B cell (primary cell): ENCODE data around the gene TBL1XR1. TPM values are rescaled to one million over a fixed set of nuclear protein-coding genes. Genes with fewer than 3 reads are reported as not detected.

Experiments
- ATAC-seq: fragments of 200-7000 bp; cut with Tn5 transposase; one replicate; pipeline ENCODE4 v1.10.0; 2021; ENCODE audit warnings: low read depth, mild to moderate bottlenecking, moderate number of reproducible peaks, moderate library complexity
- CTCF ChIA-PET: fragments of 350-600 bp; sonication (Branson Sonifier 250); formaldehyde crosslinking; loops from one replicate; lab custom pipeline; 2021; ENCODE audit warnings: antibody characterized with exemption, inconsistent platforms; lab: Charles Lee
- POLR2A ChIA-PET: fragments of 350-600 bp; sonication (Branson Sonifier 250); formaldehyde crosslinking; loops from one replicate; lab custom pipeline; 2021; ENCODE audit warnings: antibody characterized with exemption; lab: Charles Lee
- DNase-seq: peaks from one replicate; pipeline ENCODE4 v3.0.0; 2013
- H2AFZ ChIP-seq: 2 replicates; pipeline ENCODE4 v1.6.1; 2012; ENCODE audit warnings: mild to moderate bottlenecking, low read depth, low read length; ENCODE audit not compliant: insufficient read depth, poor library complexity, severe bottlenecking
- H3K27ac ChIP-seq, 2 donors: 1 replicate in 1 of 2; 2 replicates in 1 of 2; pipeline ENCODE4 v1.5.1; 2012 to 2013; ENCODE audit warnings: low read length in 2 of 2, mild to moderate bottlenecking in 2 of 2, moderate library complexity in 1 of 2
- H3K27me3 ChIP-seq, 4 experiments: fragments of 200-600 bp in 1 of 4; sonication (generic) in 1 of 4; replicated peaks in 1 of 4; 1 replicate in 2 of 4; 2 replicates in 2 of 4; pipeline versions ENCODE4 v1.6.1 to v1.7.0; 2013 to 2016; ENCODE audit warnings: low read length in 3 of 4, mild to moderate bottlenecking in 2 of 4, mixed read lengths in 1 of 4, moderate library complexity in 1 of 4; ENCODE audit not compliant: insufficient read depth in 4 of 4, control insufficient read depth in 3 of 4; ENCODE audit errors: control extremely low read depth in 1 of 4
- H3K36me3 ChIP-seq, 2 experiments: replicated peaks in 1 of 2; 1 replicate in 1 of 2; 2 replicates in 1 of 2; pipeline versions ENCODE4 v1.6.1 to v1.7.1; 2013; ENCODE audit warnings: low read length in 1 of 2; ENCODE audit not compliant: insufficient read depth in 2 of 2, control insufficient read depth in 1 of 2; ENCODE audit errors: control extremely low read depth in 1 of 2, extremely low read depth in 1 of 2
- H3K4me1 ChIP-seq, 2 donors: fragments of 200-600 bp in 1 of 2; sonication (generic) in 1 of 2; 1 replicate in 1 of 2; 2 replicates in 1 of 2; pipeline versions ENCODE4 v1.5.1 to v1.6.1; 2013 to 2017; ENCODE audit warnings: low read length in 2 of 2; ENCODE audit not compliant: control insufficient read depth in 2 of 2, insufficient read depth in 2 of 2
- H3K4me2 ChIP-seq: replicated peaks from 2 replicates; pipeline ENCODE3; 2012; ENCODE audit warnings: mild to moderate bottlenecking, low read depth, low read length; ENCODE audit not compliant: poor library complexity, severe bottlenecking
- H3K4me3 ChIP-seq, 5 experiments: fragments of 200-600 bp in 1 of 5; sonication (generic) in 1 of 5; 1 replicate in 3 of 5; 2 replicates in 2 of 5; pipeline versions ENCODE4 v1.5.1 to v1.7.0; 2011 to 2016; ENCODE audit warnings: low read length in 4 of 5, mild to moderate bottlenecking in 4 of 5, low read depth in 2 of 5, control low read depth in 1 of 5, moderate library complexity in 1 of 5; ENCODE audit not compliant: insufficient read depth in 1 of 5; ENCODE audit errors: control extremely low read depth in 1 of 5, extremely low read depth in 1 of 5
- H3K79me2 ChIP-seq: fragments of 200-600 bp; sonication (generic); one replicate; pipeline ENCODE4 v1.6.0; 2016; ENCODE audit warnings: low read length; ENCODE audit not compliant: control insufficient read depth, insufficient read depth
- H3K9ac ChIP-seq: fragments of 200-600 bp; sonication (generic); 2 replicates; pipeline ENCODE4 v1.6.1; 2017; ENCODE audit warnings: mild to moderate bottlenecking, low read length, moderate library complexity
- H3K9me3 ChIP-seq, 3 donors: one replicate each; pipeline versions ENCODE4 v1.6.1 to v1.7.1; 2013; ENCODE audit warnings: low read length in 2 of 3; ENCODE audit not compliant: control insufficient read depth in 2 of 3, insufficient read depth in 1 of 3; ENCODE audit errors: control extremely low read depth in 1 of 3
- H4K20me1 ChIP-seq: 2 replicates; pipeline ENCODE4 v1.6.0; 2012; ENCODE audit warnings: mild to moderate bottlenecking, low read length; ENCODE audit not compliant: insufficient read depth, control insufficient read depth, poor library complexity, severe bottlenecking
- H3K27ac Mint-ChIP-seq: one replicate; pipeline ENCODE4 v1.8.0; 2021; ENCODE audit warnings: mixed read lengths
- H3K27me3 Mint-ChIP-seq: one replicate; pipeline ENCODE4 v1.8.0; 2021; ENCODE audit warnings: mixed read lengths
- H3K4me1 Mint-ChIP-seq: one replicate; pipeline ENCODE4 v1.8.0; 2021; ENCODE audit warnings: mixed read lengths
- H3K4me3 Mint-ChIP-seq: one replicate; pipeline ENCODE4 v1.8.0; 2021; ENCODE audit warnings: mixed read lengths
- H3K9me3 Mint-ChIP-seq: one replicate; pipeline ENCODE4 v1.8.0; 2022; ENCODE audit warnings: mixed read lengths; ENCODE audit not compliant: insufficient read depth
- CTCF ChIP-seq: fragments of 200-600 bp; IDR thresholded peaks from one replicate; pipeline ENCODE4 v1.8.0; 2022; ENCODE audit warnings: antibody characterized with exemption, mild to moderate bottlenecking
- EZH2 ChIP-seq: IDR thresholded peaks from 2 replicates; pipeline ENCODE4 v1.6.1; 2012; ENCODE audit warnings: borderline replicate concordance, low read depth, mild to moderate bottlenecking, moderate library complexity, low read length; ENCODE audit not compliant: insufficient read depth, poor library complexity, severe bottlenecking
- WGBS: methylation state at CpG from one replicate; pipeline ENCODE4 v1.1.5; 2013; ENCODE audit warnings: missing lambda C conversion rate; ENCODE audit not compliant: insufficient coverage; 5-methylcytosine and 5-hydroxymethylcytosine counted together
- intact Hi-C: fragments of 100-400 bp; cut with micrococcal nuclease; formaldehyde crosslinking; loops from one replicate; pipeline ENCODE4 v1.10.0; 2022
- polyA plus RNA-seq: library from polyadenylated mRNA; depleted of rRNA; stranded (reverse); fragments of >200 nt; gene quantifications from 2 replicates; pipeline ENCODE4 v1.2.3, GENCODE V29; 2012
- total RNA-seq, 2 donors: library from RNA; stranded (reverse); fragments of 120-200 nt in 1 of 2; gene quantifications; 1 replicate in 1 of 2; 2 replicates in 1 of 2; pipeline versions ENCODE4 v1.2.3 to v1.2.4, GENCODE V29; 2013 to 2022

Gene TBL1XR1
- total and polyA plus RNA-seq, 2 donors (not counting 1 experiment from before 2014, with no cell fraction given): 17.6 to 128 TPM

GRCh38 chr3:177147790-177148189, 49.5 kb downstream of the TBL1XR1 start:
- peak overlapping the region; percentile 76 for H3K27ac Mint-ChIP-seq
- Histone ChIP-seq H3K9me3 (peaks cover 0 to 9% (median 0%) of the 10 kb centered on the region in 3 donors), H3K4me3 (no peak overlapping the region), H3K27me3 (no peaks in the 10 kb centered on the region), H3K4me2 (no peak overlapping the region), H3K36me3 (no peaks in the 10 kb centered on the region), H4K20me1 (no peaks in the 10 kb centered on the region), H3K4me1 (peaks cover 70 to 75% of the 10 kb centered on the region in 2 donors), H3K79me2 (peaks cover 93% of the 10 kb centered on the region), H3K9ac (no peak overlapping the region), H2AFZ (no peak overlapping the region), H3K27ac (peak overlapping the region in 1 of 2 donors; percentile 85)
- no peaks in the 10 kb centered on the region for H3K27me3 Mint-ChIP-seq
- intact Hi-C loops: loop anchor here (2.0 to 5.0 kb wide), 3 partner anchors 17 to 213 kb away; no protein-coding TSS in a partner anchor
- no CpG with 5 or more reads among the region's 1 CpG for WGBS
- peaks cover 89% of the 10 kb centered on the region for H3K4me1 Mint-ChIP-seq
- H3K4me3 Mint-ChIP-seq: peak overlapping the region; percentile 3
- no peaks in the 10 kb centered on the region for H3K9me3 Mint-ChIP-seq
- DNase-seq: no peak
- CTCF ChIA-PET: no interaction called here
- TF ChIP-seq CTCF: no peak
- TF ChIP-seq EZH2: no peak
- no peak for ATAC-seq
- POLR2A ChIA-PET: no interaction called here

DNA sequence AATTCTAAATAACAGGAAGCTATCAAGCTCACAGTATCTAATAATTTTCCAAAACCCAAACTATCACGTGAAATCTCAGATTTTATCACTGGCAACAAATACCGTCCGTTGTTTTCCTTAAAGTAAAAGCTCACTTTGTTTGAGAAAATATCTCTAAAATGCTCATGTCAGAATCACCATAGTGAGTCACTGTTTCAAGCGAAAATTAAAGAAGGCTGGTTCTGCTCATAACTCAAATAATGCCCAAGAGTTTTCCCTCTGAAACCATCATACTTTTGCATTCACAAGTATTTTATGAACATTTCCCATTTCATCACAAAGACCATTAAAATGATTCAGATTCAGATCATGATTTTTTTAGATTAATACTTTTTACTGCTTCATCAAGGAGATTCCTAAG, 50.6 kb downstream of the TBL1XR1 start:
- H3K27ac ChIP-seq: peak overlapping the region; percentile 7 to 85
- peak overlapping the region; percentile 13 for H3K4me2 ChIP-seq

More for the DNA sequence above, 50.6 kb downstream of the TBL1XR1 start:
- 65% methylated on average over 3 of the region's 4 CpGs for WGBS
- Histone ChIP-seq H4K20me1 (no peaks in the 10 kb centered on the region), H3K9me3 (peaks cover 0 to 9% (median 0%) of the 10 kb centered on the region in 3 donors), H3K4me3 (no peak overlapping the region), H3K4me1 (peaks cover 78 to 80% of the 10 kb centered on the region in 2 donors), H3K79me2 (peaks cover 93% of the 10 kb centered on the region), H3K27me3 (no peaks in the 10 kb centered on the region), H3K9ac (no peak overlapping the region), H3K36me3 (no peaks in the 10 kb centered on the region), H2AFZ (no peak overlapping the region)
- CTCF ChIA-PET: interaction anchor here (0.7 to 1.1 kb wide), 3 partner anchors 50 to 210 kb away, joined by 3 to 5 read pairs (median 3); partner anchors contain the start of gene TBL1XR1
- POLR2A ChIA-PET: interaction anchor here (0.7 kb wide), 1 partner anchor 170 kb away, joined by 6 read pairs; no protein-coding TSS in a partner anchor
- Mint-ChIP-seq H3K27me3 (no peaks in the 10 kb centered on the region), H3K9me3 (no peaks in the 10 kb centered on the region), H3K4me3 (peak overlapping the region; percentile 59), H3K4me1 (peaks cover 88% of the 10 kb centered on the region), H3K27ac (peak overlapping the region; percentile 86)
- no peak for DNase-seq
- TF ChIP-seq CTCF (no peak), EZH2 (no peak)
- intact Hi-C loops: loop anchor here (1.0 to 5.0 kb wide), 4 partner anchors 18 to 214 kb away; no protein-coding TSS in a partner anchor
- no peak for ATAC-seq
